Measurements from ENCODE around the gene DDX17. TPM values are rescaled to one million over a fixed set of nuclear protein-coding genes. Genes with fewer than 3 reads are reported as not detected.

Gene DDX17
- total RNA-seq, 1 donor from 2014 or later, result 612 TPM

GRCh38 chr22:38451864-38452263 lies 54.2 kb downstream of the DDX17 start:
- ATAC-seq (ENCODE audit: low read depth) (no peak), DNase-seq (no peak)
- Mint-ChIP-seq H3K4me3 (no peak overlapping the region), H3K27ac (no peak overlapping the region), H3K27me3 (peaks cover 52% of the 10 kb centered on the region), H3K4me1 (peaks cover 18% of the 10 kb centered on the region), H3K9me3 (no peaks in the 10 kb centered on the region), H3K36me3 (ENCODE audit: low read depth) (no peaks in the 10 kb centered on the region)
- TF ChIP-seq, protein P1, sequence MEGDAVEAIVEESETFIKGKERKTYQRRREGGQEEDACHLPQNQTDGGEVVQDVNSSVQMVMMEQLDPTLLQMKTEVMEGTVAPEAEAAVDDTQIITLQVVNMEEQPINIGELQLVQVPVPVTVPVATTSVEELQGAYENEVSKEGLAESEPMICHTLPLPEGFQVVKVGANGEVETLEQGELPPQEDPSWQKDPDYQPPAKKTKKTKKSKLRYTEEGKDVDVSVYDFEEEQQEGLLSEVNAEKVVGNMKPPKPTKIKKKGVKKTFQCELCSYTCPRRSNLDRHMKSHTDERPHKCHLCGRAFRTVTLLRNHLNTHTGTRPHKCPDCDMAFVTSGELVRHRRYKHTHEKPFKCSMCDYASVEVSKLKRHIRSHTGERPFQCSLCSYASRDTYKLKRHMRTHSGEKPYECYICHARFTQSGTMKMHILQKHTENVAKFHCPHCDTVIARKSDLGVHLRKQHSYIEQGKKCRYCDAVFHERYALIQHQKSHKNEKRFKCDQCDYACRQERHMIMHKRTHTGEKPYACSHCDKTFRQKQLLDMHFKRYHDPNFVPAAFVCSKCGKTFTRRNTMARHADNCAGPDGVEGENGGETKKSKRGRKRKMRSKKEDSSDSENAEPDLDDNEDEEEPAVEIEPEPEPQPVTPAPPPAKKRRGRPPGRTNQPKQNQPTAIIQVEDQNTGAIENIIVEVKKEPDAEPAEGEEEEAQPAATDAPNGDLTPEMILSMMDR (IDR thresholded peaks at IDR 0.05), result no peak
- CTCF ChIA-PET, result no interaction called here
- POLR2A ChIA-PET, result no interaction called here
- intact Hi-C loops (cut with micrococcal nuclease), result no loop called here

DNA sequence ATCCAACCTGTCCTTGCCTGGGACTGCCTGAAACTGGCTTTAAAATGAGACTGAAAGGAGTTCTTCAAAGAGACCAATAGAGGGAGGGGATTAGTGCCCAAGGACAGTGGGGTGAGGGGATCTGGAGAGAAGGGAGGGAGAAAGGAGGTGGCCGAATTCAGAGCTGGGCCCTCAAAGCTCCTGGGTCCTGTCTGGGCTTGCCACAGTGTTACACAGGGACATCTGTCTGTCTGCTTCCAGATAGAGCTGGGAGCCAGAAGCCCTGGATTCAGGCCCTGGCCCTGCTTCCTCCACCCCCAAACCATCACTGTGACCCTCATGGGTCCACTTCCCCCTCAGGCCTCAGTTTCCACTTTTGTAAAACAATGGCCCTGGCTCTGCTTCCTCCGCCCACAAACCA lies 54.7 kb downstream of the DDX17 start:
- Mint-ChIP-seq H3K27me3 (peaks cover 48% of the 10 kb centered on the region), H3K9me3 (no peaks in the 10 kb centered on the region), H3K4me1 (peaks cover 14% of the 10 kb centered on the region), H3K4me3 (no peak overlapping the region), H3K36me3 (ENCODE audit: low read depth) (no peaks in the 10 kb centered on the region), H3K27ac (no peak overlapping the region)
- TF ChIP-seq, protein P1 (IDR thresholded peaks at IDR 0.05), result no peak
- no peak for ATAC-seq (ENCODE audit: low read depth)
- CTCF ChIA-PET, result no interaction called here
- DNase-seq, result no peak
- intact Hi-C loops (cut with micrococcal nuclease), result no loop called here
- POLR2A ChIA-PET, result no interaction called here

DNA sequence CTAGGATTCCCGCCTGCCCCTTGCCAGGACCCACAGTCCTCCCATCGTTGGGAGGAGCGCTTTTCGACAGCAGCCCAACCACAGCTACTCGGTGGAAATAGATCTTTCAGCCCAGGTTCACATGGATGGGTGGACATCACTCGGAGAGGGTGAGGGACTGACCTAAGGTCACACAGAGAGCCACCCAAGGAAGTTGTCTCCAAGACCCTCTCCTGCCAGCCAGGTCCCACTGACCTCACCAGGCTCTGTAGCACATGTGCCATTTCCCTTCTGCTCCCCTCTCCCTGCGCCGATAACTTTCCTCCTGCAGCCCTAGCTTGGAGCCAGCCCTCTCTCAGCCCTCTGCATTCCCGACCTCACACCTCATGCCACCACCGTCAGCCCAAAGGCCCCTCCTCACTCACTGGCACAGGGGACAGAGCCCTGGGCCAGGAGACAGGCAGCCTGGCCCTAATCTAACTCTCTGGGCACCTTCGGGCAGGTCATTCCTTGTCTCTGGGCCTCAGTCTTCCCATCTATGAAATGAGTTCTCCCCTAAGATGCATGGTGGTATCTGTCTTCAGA lies 55.8 kb downstream of the DDX17 start:
- DNase-seq (no peak), ATAC-seq (ENCODE audit: low read depth) (no peak)
- Mint-ChIP-seq H3K4me1 (peaks cover 11% of the 10 kb centered on the region), H3K27ac (no peak overlapping the region), H3K36me3 (ENCODE audit: low read depth) (no peaks in the 10 kb centered on the region), H3K4me3 (no peak overlapping the region), H3K9me3 (no peaks in the 10 kb centered on the region), H3K27me3 (peaks cover 45% of the 10 kb centered on the region)
- TF ChIP-seq, protein P1 (IDR thresholded peaks at IDR 0.05), result no peak
- ChIA-PET CTCF (no interaction called here), POLR2A (no interaction called here)
- intact Hi-C loops (cut with micrococcal nuclease), result no loop called here

DNA sequence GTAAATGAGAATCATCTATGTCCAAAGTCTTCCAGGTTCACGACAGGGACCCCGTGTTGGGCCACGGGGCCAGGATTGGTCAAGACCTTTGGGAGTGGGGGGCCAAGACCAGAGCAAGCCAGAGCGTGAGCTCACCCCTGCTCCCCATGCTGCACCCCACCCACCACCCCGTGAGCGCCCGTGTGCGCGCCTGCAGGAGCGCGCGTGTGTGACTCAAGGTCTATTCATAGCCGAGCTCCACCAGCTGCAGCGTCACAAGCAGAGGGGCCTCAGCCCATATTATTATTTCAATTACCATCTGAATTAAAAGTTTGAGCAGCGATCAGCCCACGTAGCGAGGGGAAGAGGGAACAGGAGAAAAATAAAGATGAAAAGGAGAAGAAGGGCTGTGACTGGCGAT lies 56.3 kb downstream of the DDX17 start:
- Mint-ChIP-seq H3K9me3 (no peaks in the 10 kb centered on the region), H3K27ac (no peak overlapping the region), H3K4me1 (peaks cover 11% of the 10 kb centered on the region), H3K4me3 (no peak overlapping the region), H3K27me3 (peaks cover 48% of the 10 kb centered on the region), H3K36me3 (ENCODE audit: low read depth) (no peaks in the 10 kb centered on the region)
- CTCF ChIA-PET, result no interaction called here
- ATAC-seq (ENCODE audit: low read depth) (no peak), DNase-seq (no peak)
- POLR2A ChIA-PET, result no interaction called here
- TF ChIP-seq, protein P1 (IDR thresholded peaks at IDR 0.05), result no peak
- intact Hi-C loops (cut with micrococcal nuclease), result no loop called here

DNA sequence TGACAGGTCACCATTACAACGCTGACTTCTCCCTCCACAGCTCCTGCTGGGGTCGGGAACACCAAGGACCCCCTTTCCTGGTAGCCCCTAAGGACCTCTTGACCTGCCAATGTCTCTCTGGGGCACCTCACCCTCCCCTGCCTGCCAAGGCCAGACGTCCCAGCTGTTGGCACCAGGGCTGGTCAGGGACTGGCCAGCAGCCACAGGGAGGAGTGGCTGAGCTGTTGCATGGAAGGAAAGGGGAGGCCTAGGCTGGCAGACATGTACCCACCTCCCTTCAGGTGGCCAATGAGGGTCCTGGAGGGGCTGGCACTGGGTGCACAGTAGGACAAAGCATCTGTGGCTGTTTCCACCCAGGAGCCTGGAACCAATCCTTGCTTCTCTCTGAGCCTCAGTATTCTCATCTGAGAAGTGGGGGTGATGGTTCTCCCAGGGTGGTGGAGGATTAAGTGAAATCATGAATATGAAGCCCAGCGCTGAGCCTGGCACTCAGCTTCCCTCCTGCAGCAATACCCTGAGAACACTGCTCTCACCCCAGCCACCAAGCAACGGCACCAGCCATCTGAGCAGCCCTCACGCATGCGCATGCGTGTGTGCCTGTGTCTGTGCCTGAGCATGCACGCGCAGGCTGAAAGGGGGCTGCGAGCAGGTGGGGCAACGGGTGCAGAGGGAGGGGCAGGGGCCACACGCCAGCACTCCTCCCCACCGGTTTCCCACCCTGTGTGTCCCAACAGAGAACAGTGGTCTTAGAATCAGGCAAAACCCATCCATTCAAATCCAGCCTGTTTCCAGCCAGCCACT lies 57.0 kb downstream of the DDX17 start:
- Mint-ChIP-seq H3K4me1 (peaks cover 7% of the 10 kb centered on the region), H3K36me3 (ENCODE audit: low read depth) (no peaks in the 10 kb centered on the region), H3K9me3 (no peaks in the 10 kb centered on the region), H3K27me3 (peaks cover 49% of the 10 kb centered on the region), H3K4me3 (no peak overlapping the region), H3K27ac (no peak overlapping the region)
- TF ChIP-seq, protein P1 (IDR thresholded peaks at IDR 0.05), result no peak
- ChIA-PET CTCF (no interaction called here), POLR2A (no interaction called here)
- ATAC-seq (ENCODE audit: low read depth), result no peak
- no peak for DNase-seq
- intact Hi-C loops (cut with micrococcal nuclease), result no loop called here

All from activated B cell treated with CpG ODN at 0.5 μM for 24 hours (primary cell).